NCI-H748 (cell line): ENCODE data around the gene GLMP.

Source experiments
- DNase-seq: peaks from one replicate; lab custom pipeline; 2025; ENCODE audit not compliant: unreplicated experiment; lab: John Stamatoyannopoulos, UW

GLMP gene

DNA sequence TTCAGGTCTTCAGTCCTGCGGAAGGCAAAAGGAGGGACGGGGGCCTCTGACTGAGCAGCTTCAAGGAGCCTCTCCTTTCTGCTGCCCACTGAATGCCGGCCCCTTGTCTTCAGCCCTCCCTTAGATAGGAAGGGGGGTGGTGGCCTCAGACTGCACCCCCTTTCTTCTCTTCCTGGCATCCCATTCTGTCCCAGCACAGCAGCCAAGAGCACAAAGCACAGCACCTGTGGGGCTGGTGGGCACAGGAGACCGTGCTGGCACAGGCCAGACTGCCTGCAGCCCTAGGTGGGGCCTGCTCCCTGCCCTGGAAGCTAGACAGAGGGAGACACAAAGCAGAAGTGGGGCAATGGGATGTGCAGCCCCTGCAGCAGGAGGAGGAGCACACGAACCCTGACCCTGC, 45.9 kb downstream of the GLMP start:
- no peak for DNase-seq

DNA sequence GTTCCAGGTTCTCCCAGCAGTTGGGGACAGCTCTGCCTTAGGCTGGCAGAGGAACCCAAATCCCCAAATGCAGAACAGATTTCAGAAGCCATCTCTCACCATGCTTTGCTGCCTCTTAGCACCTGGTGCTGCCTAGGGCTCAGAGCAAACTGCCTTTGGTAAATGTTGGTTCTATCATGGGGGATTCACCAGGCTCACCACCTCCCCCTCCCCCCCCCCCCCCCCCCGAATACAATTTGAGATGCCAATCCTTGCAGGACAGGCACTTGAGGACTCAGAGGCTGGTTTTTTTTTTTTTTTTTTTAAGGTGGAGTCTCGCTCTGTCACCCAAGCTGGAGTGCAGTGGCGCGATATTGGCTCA, 47.2 kb downstream of the GLMP start:
- no peak for DNase-seq

DNA sequence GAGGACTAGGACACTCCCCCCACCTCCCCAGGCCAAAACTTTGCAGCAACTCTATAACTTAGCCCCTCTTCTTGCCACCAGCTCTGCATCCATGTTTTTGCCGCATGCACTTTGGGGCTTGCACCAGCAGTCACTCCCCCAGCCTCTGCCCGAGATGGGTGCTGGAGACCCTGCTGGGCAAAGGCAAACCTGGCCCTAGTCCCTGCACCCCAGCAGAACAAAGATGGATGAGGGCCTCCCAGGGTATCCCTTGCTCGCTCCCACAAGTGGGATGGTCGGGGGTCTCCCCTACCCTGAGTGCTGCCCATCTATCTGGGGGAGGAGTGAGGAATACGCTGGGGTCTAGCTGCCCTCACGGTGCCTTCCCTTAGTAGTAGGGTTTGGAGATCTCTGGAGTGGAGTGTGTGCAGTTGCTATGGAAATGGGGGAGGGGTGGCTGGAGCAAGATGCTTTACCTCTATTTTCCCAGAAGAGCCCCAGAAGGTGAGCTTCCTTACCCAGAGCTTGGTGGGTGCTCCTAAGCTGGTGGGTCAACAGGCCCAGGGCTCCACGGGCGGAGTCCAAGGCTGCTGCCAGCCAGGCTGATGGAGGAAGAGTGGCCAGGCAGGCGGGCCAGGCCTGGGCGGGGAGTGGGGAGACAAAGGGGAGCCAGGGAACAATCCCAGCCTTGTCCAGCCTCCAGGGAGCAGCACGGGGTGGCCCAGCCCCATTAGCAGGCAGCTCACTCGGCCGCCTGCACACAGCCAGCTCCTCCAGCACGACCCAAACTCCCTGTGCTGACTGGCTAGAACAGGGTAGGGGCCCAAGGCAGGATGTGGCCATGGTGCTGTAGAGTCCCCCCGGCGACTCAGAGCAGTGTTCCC, 47.8 kb downstream of the GLMP start, which contains the start of gene PAQR6:
Gene PAQR6, minus strand, starts transcription at position 597 of the 863 bp plus-strand sequence. CDS start 1,325 bp downstream, outside the sequence.
- DNase-seq = peak; percentile 15

DNA sequence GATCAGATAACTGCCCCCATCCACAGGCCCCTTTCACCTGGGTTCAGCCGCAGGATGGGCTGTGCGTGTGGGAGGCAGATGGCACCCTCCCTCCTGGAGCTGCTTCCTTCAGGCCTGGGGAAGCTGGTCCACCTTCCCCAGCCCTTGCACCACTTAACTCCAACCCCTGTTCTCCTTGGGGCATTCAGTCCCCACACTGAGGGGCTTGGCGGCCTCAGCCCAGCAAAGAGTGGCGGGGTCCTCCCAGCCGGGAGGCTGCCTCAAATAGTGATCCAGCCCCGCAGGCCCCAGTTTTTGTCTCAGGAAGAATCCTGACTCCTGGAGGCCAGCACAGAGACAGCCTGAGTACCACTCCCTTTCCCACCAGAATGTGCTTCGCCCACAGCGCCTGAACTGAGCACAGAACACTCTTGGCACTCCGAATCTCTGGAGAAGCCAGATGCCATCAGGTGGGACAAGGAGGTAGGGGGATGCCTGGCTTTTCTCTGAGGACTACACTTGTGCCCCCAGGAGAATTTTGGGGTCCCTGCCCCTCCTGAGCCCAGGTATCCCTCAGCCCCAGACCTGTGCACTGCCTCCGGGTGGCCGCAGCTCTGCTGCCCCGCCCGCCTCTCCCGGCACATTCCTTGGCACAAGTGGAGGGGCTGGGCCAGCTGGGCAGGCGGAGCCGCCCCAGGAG, 48.6 kb downstream of the GLMP start:
- DNase-seq = peak; percentile 10

DNA sequence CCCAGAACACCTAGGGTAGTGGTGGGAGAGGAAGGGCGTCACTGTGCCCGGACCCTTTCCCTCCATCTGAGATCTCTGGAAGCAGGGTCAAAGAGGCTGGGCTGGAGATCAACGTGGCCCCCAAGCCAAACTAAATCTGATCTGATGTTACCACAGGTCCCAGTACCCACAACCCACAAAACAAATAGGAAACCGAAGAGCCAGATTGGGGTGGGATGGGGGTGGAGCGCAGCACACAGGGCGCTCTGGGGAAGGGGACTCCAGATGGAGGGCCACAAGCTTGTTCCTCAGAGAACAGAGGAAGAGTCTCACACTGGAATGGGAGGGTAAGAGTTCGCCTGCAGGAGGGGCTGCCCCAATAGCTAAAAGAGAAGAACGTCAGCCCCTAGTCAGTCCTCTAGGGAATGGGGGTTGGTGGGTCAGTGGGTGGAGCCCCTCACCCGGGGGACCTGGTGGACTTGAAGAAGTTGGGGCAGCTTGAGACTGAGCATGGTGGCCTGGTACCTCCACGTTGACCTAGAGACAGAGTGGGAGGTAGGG, 49.2 kb downstream of the GLMP start:
- no peak for DNase-seq

DNA sequence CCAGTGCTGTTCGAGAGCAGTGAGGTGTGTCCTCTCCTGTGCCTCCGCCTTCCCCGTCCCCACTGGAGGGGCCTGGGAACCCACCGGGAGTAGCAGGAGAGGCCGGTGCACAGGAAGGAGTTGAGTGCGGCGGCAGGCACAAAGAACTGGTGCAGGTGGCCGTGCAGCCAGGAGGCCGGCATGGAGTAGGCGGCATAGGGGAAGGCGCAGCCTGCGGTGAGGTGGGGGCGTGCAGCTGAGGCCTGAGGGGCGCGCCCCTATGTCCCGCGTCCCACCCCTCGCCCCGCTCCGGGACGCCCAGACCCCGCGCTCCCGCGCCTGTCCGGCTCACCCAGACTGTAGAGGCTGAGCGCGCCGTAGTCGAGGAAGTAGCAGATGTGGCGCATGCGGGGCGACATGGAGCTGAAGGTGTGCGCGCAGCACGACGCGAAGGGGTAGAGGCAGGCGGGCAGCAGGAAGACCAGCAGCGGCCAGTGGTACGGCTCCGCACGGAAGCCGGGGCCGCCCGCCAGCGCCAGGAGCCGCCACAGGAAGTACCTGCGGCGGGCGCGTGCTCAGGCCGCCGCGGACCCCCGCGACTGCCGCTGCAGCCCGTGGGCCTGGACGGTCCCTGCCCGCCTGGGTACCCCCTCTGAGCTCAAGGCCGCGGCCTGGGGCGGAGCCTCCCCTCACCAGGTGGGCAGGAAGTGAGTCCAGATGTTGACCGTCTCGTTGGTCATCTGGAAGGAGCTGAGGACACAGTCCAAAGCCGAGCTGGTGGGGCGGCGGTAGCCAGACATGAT, 49.8 kb downstream of the GLMP start:
- DNase-seq = peak; percentile 73

DNA sequence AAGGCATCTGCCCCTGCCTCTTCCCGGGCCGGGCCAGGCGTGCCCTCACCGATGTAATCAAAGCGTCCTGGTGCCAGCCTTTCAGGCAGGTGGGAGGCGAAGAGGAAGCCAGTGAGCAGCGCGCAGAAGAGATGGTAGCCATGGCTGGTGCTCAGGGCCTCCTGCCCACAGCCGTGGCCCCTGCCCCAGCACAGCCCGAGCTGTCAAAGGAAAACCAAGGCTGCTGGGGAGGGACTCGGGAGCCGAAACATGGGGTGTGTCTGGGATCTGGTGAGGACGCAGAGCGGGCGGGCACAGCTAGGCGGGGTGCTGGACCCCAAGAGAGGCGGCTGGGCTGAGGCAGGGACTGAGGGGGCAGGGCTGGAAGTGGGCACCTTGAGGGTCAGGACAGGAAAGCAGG, 50.8 kb downstream of the GLMP start:
- no peak for DNase-seq

DNA sequence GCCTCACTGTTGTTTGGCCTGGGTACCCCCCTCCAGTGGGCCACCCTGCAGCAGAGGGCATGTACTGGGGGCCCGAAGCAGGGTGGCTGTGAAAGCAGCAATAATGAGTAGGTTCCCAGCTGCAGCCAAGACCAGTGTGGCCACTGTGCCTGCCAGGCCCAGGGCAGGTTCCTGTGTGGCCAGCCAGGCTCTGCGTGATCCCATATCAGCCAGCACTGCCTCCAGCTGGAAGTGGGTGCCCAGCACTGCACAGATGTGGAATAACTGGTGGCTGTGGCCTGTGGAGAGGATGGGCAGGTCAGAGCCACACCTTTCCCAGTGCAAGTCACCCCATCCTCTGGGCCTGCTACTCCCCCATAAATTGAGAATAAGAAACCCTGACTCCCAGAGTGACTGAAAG, 51.4 kb downstream of the GLMP start:
- DNase-seq = no peak

DNA sequence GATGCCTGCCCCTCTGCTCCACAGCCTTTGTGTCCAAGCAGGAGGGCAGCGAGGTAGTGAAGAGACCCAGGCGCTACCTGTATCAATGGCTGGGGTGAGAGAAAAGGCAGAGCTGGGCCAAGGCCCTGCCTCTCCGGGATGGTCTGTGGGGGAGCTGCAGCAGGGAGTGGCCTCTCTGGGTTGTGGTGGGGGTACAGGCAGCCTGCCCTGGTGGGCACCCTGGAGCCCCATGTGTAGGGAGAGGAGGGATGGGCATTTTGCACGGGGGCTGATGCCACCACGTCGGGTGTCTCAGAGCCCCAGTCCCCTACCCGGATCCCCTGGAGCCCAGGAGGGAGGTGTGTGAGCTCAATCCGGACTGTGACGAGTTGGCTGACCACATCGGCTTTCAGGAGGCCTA, 52.7 kb downstream of the GLMP start:
- DNase-seq = no peak
